Measurements from ENCODE around the gene EPS8.

GRCh38 chr12:15770581-15770980 is 18.6 kb downstream of the EPS8 start:
- TF ChIP-seq CTCF (conservative IDR thresholded peaks at IDR 0.05; ENCODE audit: low read length) = no peak
- TF ChIP-seq EZH2phosphoT487 (IDR thresholded peaks at IDR 0.05; ENCODE audit: borderline replicate concordance, low read depth, low read length) = no peak

Measured in OCI-LY7 (cell line).